ENCODE measurements around the gene BIN1. TPM values are rescaled to one million over a fixed set of nuclear protein-coding genes. Genes with fewer than 3 reads are reported as not detected.

The BIN1 gene
- polyA plus RNA-seq, 3 donors from 2014 or later, result 110 to 169 (median 167) TPM

- no peak for DNase-seq
- Mint-ChIP-seq H3K4me3 (peak overlapping the region; percentile 85 to 95 (median 90)), H3K9me3 (no peaks in the 10 kb centered on the region), H3K27me3 (ENCODE audit: low read depth in 3 of 3) (peaks cover 9 to 22% (median 14%) of the 10 kb centered on the region in 3 donors), H3K36me3 (no peaks in the 10 kb centered on the region), H3K4me1 (peaks cover 71 to 88% of the 10 kb centered on the region in 2 donors), H3K27ac (peak overlapping the region; percentile 96 to 99 (median 98))
Observed at GRCh38 chr2:127078666-127079270, 28.2 kb downstream of the BIN1 start.

GRCh38 chr2:127078028-127078427, 28.9 kb downstream of the BIN1 start:
- peaks cover 9 to 15% (median 14%) of the 10 kb centered on the region in 3 donors for H3K27me3 Mint-ChIP-seq (ENCODE audit: low read depth in 3 of 3)
- H3K9me3 Mint-ChIP-seq, result no peaks in the 10 kb centered on the region
- peak overlapping the region; percentile 94 to 99 (median 98) for H3K27ac Mint-ChIP-seq
- no peaks in the 10 kb centered on the region for H3K36me3 Mint-ChIP-seq
- H3K4me3 Mint-ChIP-seq, result peak overlapping the region; percentile 55 to 85 (median 63)
- no peak for DNase-seq
- H3K4me1 Mint-ChIP-seq, result peaks cover 64 to 83% of the 10 kb centered on the region in 2 donors

GRCh38 chr2:127076924-127077323, 30.0 kb downstream of the BIN1 start:
- DNase-seq, result no peak
- Mint-ChIP-seq H3K4me1 (peaks cover 59 to 78% of the 10 kb centered on the region in 2 donors), H3K9me3 (no peaks in the 10 kb centered on the region), H3K27me3 (ENCODE audit: low read depth in 3 of 3) (peaks cover 9 to 14% (median 13%) of the 10 kb centered on the region in 3 donors), H3K27ac (peak overlapping the region; percentile 70 to 96 (median 88)), H3K36me3 (peaks cover 0 to 4% (median 0%) of the 10 kb centered on the region in 3 donors), H3K4me3 (peak overlapping the region in 2 of 5 donors; percentile 61)

GRCh38 chr2:127076290-127076689, 30.7 kb downstream of the BIN1 start:
- Mint-ChIP-seq H3K9me3 (no peaks in the 10 kb centered on the region), H3K27ac (peak overlapping the region in 5 of 6 donors; percentile 69 to 88 (median 79)), H3K27me3 (ENCODE audit: low read depth in 3 of 3) (peaks cover 6 to 10% (median 9%) of the 10 kb centered on the region in 3 donors), H3K4me3 (peak overlapping the region in 1 of 5 donors; percentile 33), H3K4me1 (peaks cover 56 to 75% of the 10 kb centered on the region in 2 donors), H3K36me3 (peaks cover 0 to 4% (median 0%) of the 10 kb centered on the region in 3 donors)
- DNase-seq, result no peak

GRCh38 chr2:127075821-127076220, 31.1 kb downstream of the BIN1 start:
- Mint-ChIP-seq H3K27me3 (ENCODE audit: low read depth in 3 of 3) (peaks cover 5 to 6% (median 6%) of the 10 kb centered on the region in 3 donors), H3K4me1 (peaks cover 57 to 77% of the 10 kb centered on the region in 2 donors), H3K9me3 (no peaks in the 10 kb centered on the region), H3K4me3 (peak overlapping the region in 1 of 5 donors; percentile 33), H3K36me3 (peaks cover 0 to 4% (median 0%) of the 10 kb centered on the region in 3 donors), H3K27ac (peak overlapping the region in 2 of 6 donors; percentile 79 to 80)
- DNase-seq, result no peak

GRCh38 chr2:127074936-127075335, 32.0 kb downstream of the BIN1 start:
- H3K36me3 Mint-ChIP-seq, result peaks cover 0 to 4% (median 0%) of the 10 kb centered on the region in 3 donors
- peaks cover 2 to 6% (median 4%) of the 10 kb centered on the region in 3 donors for H3K27me3 Mint-ChIP-seq (ENCODE audit: low read depth in 3 of 3)
- H3K27ac Mint-ChIP-seq, result peak overlapping the region; percentile 49 to 87 (median 80)
- DNase-seq, result no peak
- no peak overlapping the region for H3K4me3 Mint-ChIP-seq
- no peaks in the 10 kb centered on the region for H3K9me3 Mint-ChIP-seq
- peaks cover 55 to 77% of the 10 kb centered on the region in 2 donors for H3K4me1 Mint-ChIP-seq

- Mint-ChIP-seq H3K4me1 (peaks cover 54 to 75% of the 10 kb centered on the region in 2 donors), H3K36me3 (peaks cover 0 to 6% (median 0%) of the 10 kb centered on the region in 3 donors), H3K27me3 (ENCODE audit: low read depth in 3 of 3) (peaks cover 0 to 6% (median 6%) of the 10 kb centered on the region in 3 donors)
Observed at GRCh38 chr2:127074358-127074757, 32.6 kb downstream of the BIN1 start.

GRCh38 chr2:127072970-127073369, 34.0 kb downstream of the BIN1 start:
- Mint-ChIP-seq H3K27ac (peak overlapping the region in 3 of 6 donors; percentile 30 to 87 (median 65)), H3K27me3 (ENCODE audit: low read depth in 3 of 3) (peaks cover 0 to 5% (median 0%) of the 10 kb centered on the region in 3 donors), H3K9me3 (no peaks in the 10 kb centered on the region), H3K36me3 (peaks cover 0 to 7% (median 0%) of the 10 kb centered on the region in 3 donors), H3K4me1 (peaks cover 50 to 71% of the 10 kb centered on the region in 2 donors), H3K4me3 (no peak overlapping the region)
- no peak for DNase-seq

More at GRCh38 chr2:127074358-127074757, 32.6 kb downstream of the BIN1 start:
- H3K4me3 Mint-ChIP-seq, result no peak overlapping the region
- no peak for DNase-seq
- H3K27ac Mint-ChIP-seq, result peak overlapping the region; percentile 49 to 87 (median 80)
- no peaks in the 10 kb centered on the region for H3K9me3 Mint-ChIP-seq

- Mint-ChIP-seq H3K27me3 (ENCODE audit: low read depth in 3 of 3) (peaks cover 0 to 5% (median 0%) of the 10 kb centered on the region in 3 donors), H3K4me1 (peaks cover 49 to 69% of the 10 kb centered on the region in 2 donors), H3K36me3 (peaks cover 0 to 7% (median 0%) of the 10 kb centered on the region in 3 donors), H3K4me3 (no peak overlapping the region), H3K27ac (peak overlapping the region; percentile 10 to 79 (median 50)), H3K9me3 (no peaks in the 10 kb centered on the region)
- DNase-seq, result no peak
Observed at GRCh38 chr2:127072396-127072795, 34.6 kb downstream of the BIN1 start.

GRCh38 chr2:127071901-127072328, 35.0 kb downstream of the BIN1 start:
- no peaks in the 10 kb centered on the region for H3K9me3 Mint-ChIP-seq
- H3K4me1 Mint-ChIP-seq, result peaks cover 45 to 67% of the 10 kb centered on the region in 2 donors
- H3K4me3 Mint-ChIP-seq, result no peak overlapping the region
- H3K27me3 Mint-ChIP-seq (ENCODE audit: low read depth in 3 of 3), result peaks cover 0 to 5% (median 0%) of the 10 kb centered on the region in 3 donors
- H3K36me3 Mint-ChIP-seq, result peaks cover 0 to 7% (median 0%) of the 10 kb centered on the region in 3 donors
- DNase-seq, result no peak
- peak overlapping the region in 5 of 6 donors; percentile 10 to 79 (median 48) for H3K27ac Mint-ChIP-seq

GRCh38 chr2:127070221-127070620, 36.7 kb downstream of the BIN1 start:
- H3K4me1 Mint-ChIP-seq, result peaks cover 41 to 69% of the 10 kb centered on the region in 2 donors
- no peaks in the 10 kb centered on the region for H3K9me3 Mint-ChIP-seq
- H3K4me3 Mint-ChIP-seq, result no peak overlapping the region
- H3K27me3 Mint-ChIP-seq (ENCODE audit: low read depth in 3 of 3), result peaks cover 0 to 5% (median 0%) of the 10 kb centered on the region in 3 donors
- H3K27ac Mint-ChIP-seq, result peak overlapping the region; percentile 24 to 88 (median 66)
- H3K36me3 Mint-ChIP-seq, result peaks cover 0 to 7% (median 0%) of the 10 kb centered on the region in 3 donors
- no peak for DNase-seq

- peaks cover 46 to 68% of the 10 kb centered on the region in 2 donors for H3K4me1 Mint-ChIP-seq
- H3K27me3 Mint-ChIP-seq (ENCODE audit: low read depth in 3 of 3), result peaks cover 0 to 5% (median 0%) of the 10 kb centered on the region in 3 donors
- H3K4me3 Mint-ChIP-seq, result no peak overlapping the region
- peaks cover 0 to 7% (median 0%) of the 10 kb centered on the region in 3 donors for H3K36me3 Mint-ChIP-seq
- no peaks in the 10 kb centered on the region for H3K9me3 Mint-ChIP-seq
- H3K27ac Mint-ChIP-seq, result peak overlapping the region; percentile 51 to 91 (median 73)
- no peak for DNase-seq
Observed at GRCh38 chr2:127069536-127069935, 37.4 kb downstream of the BIN1 start.

- H3K27me3 Mint-ChIP-seq (ENCODE audit: low read depth in 3 of 3), result peaks cover 0 to 7% (median 0%) of the 10 kb centered on the region in 3 donors
- H3K27ac Mint-ChIP-seq, result peak overlapping the region; percentile 51 to 91 (median 73)
- no peaks in the 10 kb centered on the region for H3K9me3 Mint-ChIP-seq
- H3K4me3 Mint-ChIP-seq, result no peak overlapping the region
- peaks cover 0 to 7% (median 0%) of the 10 kb centered on the region in 3 donors for H3K36me3 Mint-ChIP-seq
- H3K4me1 Mint-ChIP-seq, result peaks cover 46 to 65% of the 10 kb centered on the region in 2 donors
- DNase-seq, result no peak
Observed at GRCh38 chr2:127069003-127069402, 38.0 kb downstream of the BIN1 start.

GRCh38 chr2:127068351-127068741, 38.6 kb downstream of the BIN1 start:
- Mint-ChIP-seq H3K27ac (peak overlapping the region in 5 of 6 donors; percentile 55 to 87 (median 77)), H3K36me3 (peaks cover 0 to 7% (median 0%) of the 10 kb centered on the region in 3 donors), H3K4me1 (peaks cover 46 to 64% of the 10 kb centered on the region in 2 donors), H3K4me3 (no peak overlapping the region), H3K9me3 (no peaks in the 10 kb centered on the region), H3K27me3 (ENCODE audit: low read depth in 3 of 3) (peaks cover 0 to 7% (median 0%) of the 10 kb centered on the region in 3 donors)
- DNase-seq, result no peak

All from immature natural killer cell (primary cell).